Measurements from ENCODE around the gene PHF12. TPM values are rescaled to one million over a fixed set of nuclear protein-coding genes. Genes with fewer than 3 reads are reported as not detected.
A peak's percentile ranks its signal among the peaks of the same experiment; 100 is the strongest.

PHF12 gene
- total RNA-seq, 3 donors from 2014 or later (not counting 1 experiment from before 2014, with no cell fraction given) = 163 to 177 (median 171) TPM

- DNase-seq = no peak
- Mint-ChIP-seq H3K4me1 (peaks cover 43 to 49% of the 10 kb centered on the region in 2 donors), H3K36me3 (no peaks in the 10 kb centered on the region), H3K9me3 (no peaks in the 10 kb centered on the region), H3K4me3 (peak overlapping the region; percentile 95), H3K27me3 (ENCODE audit: low read depth in 2 of 2) (no peaks in the 10 kb centered on the region), H3K27ac (no peak overlapping the region)
- Histone ChIP-seq H3K36me3 (ENCODE audit: control insufficient read depth, insufficient read depth, low read length) (peaks cover 5% of the 10 kb centered on the region), H3K27ac (ENCODE audit: low read length) (peak overlapping the region; percentile 92), H3K4me3 (ENCODE audit: low read length) (peak overlapping the region; percentile 76), H3K4me1 (ENCODE audit: control insufficient read depth, insufficient read depth, low read length) (peaks cover 48% of the 10 kb centered on the region), H3K9me3 (ENCODE audit: control insufficient read depth, insufficient read depth, low read length) (no peaks in the 10 kb centered on the region), H3K27me3 (ENCODE audit: control insufficient read depth, insufficient read depth, low read length) (no peaks in the 10 kb centered on the region)
- ATAC-seq = no peak
- WGBS (ENCODE audit: insufficient coverage) = 0% methylated on average over 15 of the region's 15 CpGs
- intact Hi-C loops (cut with micrococcal nuclease) = loop anchor here (1.0 kb wide), 1 partner anchor 23 kb away; no protein-coding TSS in a partner anchor
- TF ChIP-seq, protein P1, sequence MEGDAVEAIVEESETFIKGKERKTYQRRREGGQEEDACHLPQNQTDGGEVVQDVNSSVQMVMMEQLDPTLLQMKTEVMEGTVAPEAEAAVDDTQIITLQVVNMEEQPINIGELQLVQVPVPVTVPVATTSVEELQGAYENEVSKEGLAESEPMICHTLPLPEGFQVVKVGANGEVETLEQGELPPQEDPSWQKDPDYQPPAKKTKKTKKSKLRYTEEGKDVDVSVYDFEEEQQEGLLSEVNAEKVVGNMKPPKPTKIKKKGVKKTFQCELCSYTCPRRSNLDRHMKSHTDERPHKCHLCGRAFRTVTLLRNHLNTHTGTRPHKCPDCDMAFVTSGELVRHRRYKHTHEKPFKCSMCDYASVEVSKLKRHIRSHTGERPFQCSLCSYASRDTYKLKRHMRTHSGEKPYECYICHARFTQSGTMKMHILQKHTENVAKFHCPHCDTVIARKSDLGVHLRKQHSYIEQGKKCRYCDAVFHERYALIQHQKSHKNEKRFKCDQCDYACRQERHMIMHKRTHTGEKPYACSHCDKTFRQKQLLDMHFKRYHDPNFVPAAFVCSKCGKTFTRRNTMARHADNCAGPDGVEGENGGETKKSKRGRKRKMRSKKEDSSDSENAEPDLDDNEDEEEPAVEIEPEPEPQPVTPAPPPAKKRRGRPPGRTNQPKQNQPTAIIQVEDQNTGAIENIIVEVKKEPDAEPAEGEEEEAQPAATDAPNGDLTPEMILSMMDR (IDR thresholded peaks at IDR 0.05) = no peak
Observed at GRCh38 chr17:28948873-28949184, 2.5 kb downstream of the PHF12 start.

DNA sequence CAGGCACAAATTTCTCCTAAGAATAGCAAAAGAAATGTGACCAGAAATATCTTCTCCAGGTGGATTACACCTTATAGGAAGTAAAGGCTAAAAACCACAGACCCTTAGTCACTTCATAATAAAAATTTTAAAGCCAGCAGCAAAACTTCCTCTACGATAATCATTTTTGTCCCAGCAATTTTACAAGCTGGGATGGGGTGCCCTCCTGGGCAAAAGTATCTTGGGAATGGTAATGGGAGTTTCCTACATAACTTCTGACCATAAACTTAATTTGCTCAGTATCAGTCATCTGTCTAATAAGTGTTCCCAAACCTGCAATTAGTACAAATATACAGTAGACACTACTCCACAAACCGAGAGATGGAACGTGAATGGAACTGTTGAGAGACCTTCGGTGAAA is 3.0 kb downstream of the PHF12 start:
- 9% methylated on average over 3 of the region's 4 CpGs for WGBS (ENCODE audit: insufficient coverage)
- Mint-ChIP-seq H3K9me3 (no peaks in the 10 kb centered on the region), H3K27ac (no peak overlapping the region), H3K4me1 (peaks cover 45 to 49% of the 10 kb centered on the region in 2 donors), H3K4me3 (peak overlapping the region; percentile 95), H3K36me3 (no peaks in the 10 kb centered on the region), H3K27me3 (ENCODE audit: low read depth in 2 of 2) (no peaks in the 10 kb centered on the region)
- Histone ChIP-seq H3K9me3 (ENCODE audit: control insufficient read depth, insufficient read depth, low read length) (no peaks in the 10 kb centered on the region), H3K27me3 (ENCODE audit: control insufficient read depth, insufficient read depth, low read length) (no peaks in the 10 kb centered on the region), H3K36me3 (ENCODE audit: control insufficient read depth, insufficient read depth, low read length) (peaks cover 5% of the 10 kb centered on the region), H3K27ac (ENCODE audit: low read length) (peak overlapping the region; percentile 92), H3K4me3 (ENCODE audit: low read length) (peak overlapping the region; percentile 76), H3K4me1 (ENCODE audit: control insufficient read depth, insufficient read depth, low read length) (peaks cover 45% of the 10 kb centered on the region)
- no peak for DNase-seq
- no peak for ATAC-seq
- TF ChIP-seq, protein P1 (IDR thresholded peaks at IDR 0.05) = no peak
- intact Hi-C loops (cut with micrococcal nuclease) = no loop called here

DNA sequence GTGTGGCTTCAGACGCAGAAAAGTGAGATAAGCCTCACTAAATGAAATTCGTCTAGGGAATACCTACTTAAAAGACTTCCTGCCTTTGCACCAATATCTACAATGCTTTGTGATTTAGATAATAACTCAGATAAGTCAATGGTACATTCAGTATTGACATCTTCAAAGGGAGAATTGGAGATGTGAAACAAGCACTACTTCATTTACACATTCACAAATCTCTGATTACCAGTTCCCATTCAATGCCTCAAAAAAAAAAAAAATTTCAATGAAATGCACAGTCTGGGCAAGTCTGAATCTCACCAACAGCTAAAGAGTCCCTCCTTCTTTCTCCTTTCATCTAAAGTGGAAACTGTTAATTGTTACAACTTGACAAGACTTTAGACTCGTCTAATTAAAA is 3.7 kb downstream of the PHF12 start:
- Mint-ChIP-seq H3K27ac (no peak overlapping the region), H3K4me1 (peaks cover 45 to 49% of the 10 kb centered on the region in 2 donors), H3K27me3 (ENCODE audit: low read depth in 2 of 2) (no peaks in the 10 kb centered on the region), H3K4me3 (peak overlapping the region; percentile 95), H3K9me3 (no peaks in the 10 kb centered on the region), H3K36me3 (no peaks in the 10 kb centered on the region)
- Histone ChIP-seq H3K36me3 (ENCODE audit: control insufficient read depth, insufficient read depth, low read length) (peaks cover 10% of the 10 kb centered on the region), H3K27me3 (ENCODE audit: control insufficient read depth, insufficient read depth, low read length) (no peaks in the 10 kb centered on the region), H3K27ac (ENCODE audit: low read length) (peak overlapping the region; percentile 92), H3K4me1 (ENCODE audit: control insufficient read depth, insufficient read depth, low read length) (peaks cover 39% of the 10 kb centered on the region), H3K4me3 (ENCODE audit: low read length) (no peak overlapping the region), H3K9me3 (ENCODE audit: control insufficient read depth, insufficient read depth, low read length) (no peaks in the 10 kb centered on the region)
- no CpG with 5 or more reads among the region's 3 CpGs for WGBS (ENCODE audit: insufficient coverage)
- ATAC-seq = no peak
- DNase-seq = peak in 1 of 2 donors; percentile 33
- TF ChIP-seq, protein P1 (IDR thresholded peaks at IDR 0.05) = no peak
- intact Hi-C loops (cut with micrococcal nuclease) = no loop called here

DNA sequence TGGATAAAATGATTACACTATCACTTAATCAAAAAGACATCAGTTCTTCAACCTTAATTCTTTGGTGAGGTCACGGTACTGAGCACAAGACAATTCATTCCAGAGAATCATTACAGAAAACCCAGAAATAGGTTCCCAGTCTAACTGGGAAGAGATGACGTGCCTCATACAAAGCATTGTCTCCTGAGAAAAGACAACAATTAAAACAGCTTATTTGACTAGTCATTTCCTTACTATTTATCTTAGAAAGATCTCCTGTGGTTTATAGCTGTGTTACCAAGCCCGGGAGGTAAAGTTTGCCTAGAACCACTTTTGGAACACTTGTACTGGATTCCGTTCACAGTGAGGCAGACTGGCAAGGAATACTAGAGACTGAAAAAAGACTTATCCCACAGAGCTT is 5.1 kb downstream of the PHF12 start:
- Histone ChIP-seq H3K27ac (ENCODE audit: low read length) (no peak overlapping the region), H3K9me3 (ENCODE audit: control insufficient read depth, insufficient read depth, low read length) (no peaks in the 10 kb centered on the region), H3K36me3 (ENCODE audit: control insufficient read depth, insufficient read depth, low read length) (peaks cover 13% of the 10 kb centered on the region), H3K4me3 (ENCODE audit: low read length) (no peak overlapping the region), H3K4me1 (ENCODE audit: control insufficient read depth, insufficient read depth, low read length) (peaks cover 32% of the 10 kb centered on the region), H3K27me3 (ENCODE audit: control insufficient read depth, insufficient read depth, low read length) (no peaks in the 10 kb centered on the region)
- peak overlapping the region; percentile 8 for H3K4me3 Mint-ChIP-seq
- H3K36me3 Mint-ChIP-seq = no peaks in the 10 kb centered on the region
- H3K27ac Mint-ChIP-seq = no peak overlapping the region
- H3K27me3 Mint-ChIP-seq (ENCODE audit: low read depth in 2 of 2) = no peaks in the 10 kb centered on the region
- ATAC-seq = no peak
- 46% methylated on average over 4 of the region's 4 CpGs for WGBS (ENCODE audit: insufficient coverage)
- no peaks in the 10 kb centered on the region for H3K9me3 Mint-ChIP-seq
- H3K4me1 Mint-ChIP-seq = peaks cover 52 to 59% of the 10 kb centered on the region in 2 donors
- DNase-seq = peak in 1 of 2 donors; percentile 28
- TF ChIP-seq, protein P1 (IDR thresholded peaks at IDR 0.05) = no peak
- intact Hi-C loops (cut with micrococcal nuclease) = no loop called here

Data from natural killer cell (primary cell).